Astrocyte (in vitro differentiated cells and primary cell): ENCODE measurements around the gene PDPR. TPM values are rescaled to one million over a fixed set of nuclear protein-coding genes. Genes with fewer than 3 reads are reported as not detected.

Experiments
- DNase-seq: peaks from one replicate; pipeline ENCODE4 v3.0.0-alpha.2; 2010; ENCODE audit warnings: low read depth
- FAIRE-seq: peaks from 2 replicates; lab custom pipeline; 2011; peaks lifted over from hg19 to GRCh38; lab: Jason Lieb, UNC
- H2AFZ ChIP-seq: 2 replicates; pipeline ENCODE4 v1.6.0; 2012; ENCODE audit warnings: low read depth, low read length, inconsistent platforms
- H3K27ac ChIP-seq: 2 replicates; pipeline ENCODE4 v1.5.1; 2011; ENCODE audit warnings: low read depth, low read length, inconsistent platforms
- H3K27me3 ChIP-seq: 2 replicates; pipeline ENCODE4 v1.6.0; 2011; ENCODE audit warnings: low read length, inconsistent platforms; ENCODE audit not compliant: insufficient read depth
- H3K36me3 ChIP-seq: 2 replicates; pipeline ENCODE4 v1.5.1; 2011; ENCODE audit warnings: low read length, inconsistent platforms; ENCODE audit not compliant: insufficient read depth
- H3K4me1 ChIP-seq: 2 replicates; pipeline ENCODE4 v1.5.1; 2011; ENCODE audit warnings: low read length, inconsistent platforms; ENCODE audit not compliant: insufficient read depth
- H3K4me2 ChIP-seq: 2 replicates; pipeline ENCODE4 v1.6.0; 2012; ENCODE audit warnings: low read length, inconsistent platforms
- H3K4me3 ChIP-seq: 2 replicates; pipeline ENCODE4 v1.5.1; 2011; ENCODE audit warnings: low read depth, mild to moderate bottlenecking, low read length, inconsistent platforms; ENCODE audit not compliant: insufficient read depth
- H3K79me2 ChIP-seq: 2 replicates; pipeline ENCODE4 v1.6.0; 2012; ENCODE audit warnings: mild to moderate bottlenecking, low read length, inconsistent platforms; ENCODE audit not compliant: insufficient read depth
- H3K9ac ChIP-seq: 2 replicates; pipeline ENCODE4 v1.6.0; 2012; ENCODE audit warnings: mild to moderate bottlenecking, low read length, inconsistent platforms
- H3K9me3 ChIP-seq: 2 replicates; pipeline ENCODE4 v1.5.1; 2012; ENCODE audit warnings: low read depth, mild to moderate bottlenecking, low read length, inconsistent platforms; ENCODE audit not compliant: insufficient read depth
- H4K20me1 ChIP-seq: 2 replicates; pipeline ENCODE4 v1.6.0; 2012; ENCODE audit warnings: low read length, inconsistent platforms; ENCODE audit not compliant: insufficient read depth
- H3K27ac Mint-ChIP-seq: one replicate; pipeline ENCODE4 v1.8.0; 2021; ENCODE audit warnings: mild to moderate bottlenecking, mixed read lengths; ENCODE audit not compliant: unreplicated experiment
- H3K27me3 Mint-ChIP-seq: one replicate; pipeline ENCODE4 v1.8.0; 2021; ENCODE audit warnings: low read depth, mixed read lengths; ENCODE audit not compliant: unreplicated experiment
- H3K36me3 Mint-ChIP-seq: one replicate; pipeline ENCODE4 v1.8.0; 2021; ENCODE audit warnings: low read depth, mixed read lengths; ENCODE audit not compliant: unreplicated experiment
- H3K4me1 Mint-ChIP-seq: one replicate; pipeline ENCODE4 v1.8.0; 2021; ENCODE audit warnings: low read depth, mixed read lengths; ENCODE audit not compliant: unreplicated experiment
- H3K4me3 Mint-ChIP-seq: one replicate; pipeline ENCODE4 v1.8.0; 2021; ENCODE audit warnings: mild to moderate bottlenecking, moderate library complexity, mixed read lengths; ENCODE audit not compliant: unreplicated experiment
- H3K9me3 Mint-ChIP-seq: one replicate; pipeline ENCODE4 v1.8.0; 2021; ENCODE audit warnings: mild to moderate bottlenecking, mixed read lengths; ENCODE audit not compliant: unreplicated experiment
- EZH2 ChIP-seq: IDR thresholded peaks from 2 replicates; pipeline ENCODE4 v1.6.1; 2012; ENCODE audit warnings: mild to moderate bottlenecking, low read length, inconsistent platforms; ENCODE audit not compliant: insufficient read depth
- total RNA-seq: library from RNA; stranded (reverse); gene quantifications from 2 replicates; pipeline ENCODE4 v1.2.1, GENCODE V29; 2021
- TF ChIP-seq, protein P1 (sequence below): IDR thresholded peaks from 2 replicates; pipeline ENCODE4 v1.5.1; 2011; ENCODE audit warnings: low read depth, mild to moderate bottlenecking, inconsistent platforms, low read length, moderate library complexity; ENCODE audit not compliant: insufficient read depth

Gene PDPR
- total RNA-seq, 1 donor from 2014 or later: 22.0 TPM

DNA sequence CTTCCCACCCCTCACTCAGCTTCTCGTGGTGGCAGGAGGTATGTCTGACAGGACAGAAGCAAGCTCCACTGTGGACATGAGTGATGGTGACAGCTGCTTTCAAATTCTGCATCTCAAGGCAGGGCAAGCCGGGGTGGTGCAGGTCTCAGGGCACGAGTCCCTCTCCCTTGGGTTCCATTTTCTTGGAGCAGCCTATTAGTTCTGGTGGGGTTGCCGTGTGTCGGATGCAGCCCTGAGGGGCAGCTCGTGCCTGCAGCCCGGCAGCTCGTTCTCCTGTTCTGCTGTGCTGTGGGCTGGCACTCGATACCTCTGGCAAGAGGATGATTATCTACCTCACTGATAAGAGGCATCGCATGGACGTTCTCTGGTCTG lies 43.0 kb downstream of the PDPR start:
- Mint-ChIP-seq H3K4me3 (no peak overlapping the region), H3K36me3 (peaks cover 29% of the 10 kb centered on the region), H3K27ac (no peak overlapping the region), H3K27me3 (no peaks in the 10 kb centered on the region), H3K9me3 (no peaks in the 10 kb centered on the region), H3K4me1 (peaks cover 4% of the 10 kb centered on the region)
- Histone ChIP-seq H2AFZ (no peak overlapping the region), H3K27ac (no peak overlapping the region), H3K4me3 (no peak overlapping the region), H3K36me3 (peaks cover 27% of the 10 kb centered on the region), H3K9ac (no peak overlapping the region), H3K4me1 (peaks cover 3% of the 10 kb centered on the region), H3K9me3 (no peaks in the 10 kb centered on the region), H4K20me1 (peaks cover 16% of the 10 kb centered on the region), H3K27me3 (no peaks in the 10 kb centered on the region), H3K79me2 (no peaks in the 10 kb centered on the region), H3K4me2 (no peak overlapping the region)
- DNase-seq: no peak
- TF ChIP-seq, protein P1, sequence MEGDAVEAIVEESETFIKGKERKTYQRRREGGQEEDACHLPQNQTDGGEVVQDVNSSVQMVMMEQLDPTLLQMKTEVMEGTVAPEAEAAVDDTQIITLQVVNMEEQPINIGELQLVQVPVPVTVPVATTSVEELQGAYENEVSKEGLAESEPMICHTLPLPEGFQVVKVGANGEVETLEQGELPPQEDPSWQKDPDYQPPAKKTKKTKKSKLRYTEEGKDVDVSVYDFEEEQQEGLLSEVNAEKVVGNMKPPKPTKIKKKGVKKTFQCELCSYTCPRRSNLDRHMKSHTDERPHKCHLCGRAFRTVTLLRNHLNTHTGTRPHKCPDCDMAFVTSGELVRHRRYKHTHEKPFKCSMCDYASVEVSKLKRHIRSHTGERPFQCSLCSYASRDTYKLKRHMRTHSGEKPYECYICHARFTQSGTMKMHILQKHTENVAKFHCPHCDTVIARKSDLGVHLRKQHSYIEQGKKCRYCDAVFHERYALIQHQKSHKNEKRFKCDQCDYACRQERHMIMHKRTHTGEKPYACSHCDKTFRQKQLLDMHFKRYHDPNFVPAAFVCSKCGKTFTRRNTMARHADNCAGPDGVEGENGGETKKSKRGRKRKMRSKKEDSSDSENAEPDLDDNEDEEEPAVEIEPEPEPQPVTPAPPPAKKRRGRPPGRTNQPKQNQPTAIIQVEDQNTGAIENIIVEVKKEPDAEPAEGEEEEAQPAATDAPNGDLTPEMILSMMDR: no peak
- TF ChIP-seq EZH2: no peak
- no peak for FAIRE-seq

DNA sequence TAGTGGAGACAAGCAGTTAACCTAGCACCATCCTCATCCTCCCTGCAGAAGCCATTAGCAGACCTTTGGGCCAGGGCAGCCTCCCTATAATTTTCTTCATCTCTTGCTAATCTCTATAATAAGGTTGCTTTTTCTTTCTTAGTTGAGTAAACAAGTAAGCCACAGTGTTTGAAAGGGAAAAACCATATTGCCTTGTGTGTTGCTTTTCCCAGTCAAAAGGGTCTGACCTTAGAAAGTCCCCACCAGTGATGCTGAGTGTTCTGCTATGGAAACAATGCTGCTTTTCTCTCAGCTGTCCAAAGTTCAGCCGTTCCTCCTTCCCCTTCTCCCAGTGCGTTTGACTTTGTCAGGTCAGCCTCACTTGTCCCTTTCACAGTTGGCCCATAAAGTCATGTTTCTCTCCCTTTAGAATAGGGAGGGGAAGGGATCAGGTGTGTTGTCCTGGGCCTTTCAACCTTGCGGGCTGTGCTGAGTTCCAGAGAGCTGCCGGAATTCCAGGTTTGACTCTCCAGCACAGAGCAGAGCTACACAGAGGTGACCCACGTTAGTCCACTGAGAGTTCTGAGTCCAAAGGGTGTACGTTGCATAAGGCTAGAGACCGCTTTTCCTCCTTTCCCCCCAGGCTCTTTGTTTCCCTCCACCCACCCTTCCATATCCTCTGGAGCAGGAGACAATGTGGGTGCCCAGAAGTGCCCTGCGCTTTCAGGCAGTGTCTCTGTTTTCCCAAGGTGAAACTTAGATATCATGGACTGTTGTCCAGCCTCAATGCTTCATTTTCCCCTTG lies 43.5 kb downstream of the PDPR start:
- no peak for TF ChIP-seq EZH2
- TF ChIP-seq, protein P1: no peak
- H3K9me3 Mint-ChIP-seq: no peaks in the 10 kb centered on the region
- Histone ChIP-seq H3K79me2 (no peaks in the 10 kb centered on the region), H4K20me1 (peaks cover 19% of the 10 kb centered on the region), H3K4me2 (no peak overlapping the region), H3K9me3 (no peaks in the 10 kb centered on the region), H3K9ac (no peak overlapping the region), H2AFZ (no peak overlapping the region), H3K4me3 (no peak overlapping the region), H3K27ac (no peak overlapping the region), H3K4me1 (peaks cover 7% of the 10 kb centered on the region), H3K27me3 (no peaks in the 10 kb centered on the region), H3K36me3 (peaks cover 25% of the 10 kb centered on the region)
- H3K4me3 Mint-ChIP-seq: no peak overlapping the region
- H3K27ac Mint-ChIP-seq: no peak overlapping the region
- DNase-seq (no peak), FAIRE-seq (no peak)
- H3K4me1 Mint-ChIP-seq: peaks cover 9% of the 10 kb centered on the region
- peaks cover 29% of the 10 kb centered on the region for H3K36me3 Mint-ChIP-seq
- no peaks in the 10 kb centered on the region for H3K27me3 Mint-ChIP-seq

DNA sequence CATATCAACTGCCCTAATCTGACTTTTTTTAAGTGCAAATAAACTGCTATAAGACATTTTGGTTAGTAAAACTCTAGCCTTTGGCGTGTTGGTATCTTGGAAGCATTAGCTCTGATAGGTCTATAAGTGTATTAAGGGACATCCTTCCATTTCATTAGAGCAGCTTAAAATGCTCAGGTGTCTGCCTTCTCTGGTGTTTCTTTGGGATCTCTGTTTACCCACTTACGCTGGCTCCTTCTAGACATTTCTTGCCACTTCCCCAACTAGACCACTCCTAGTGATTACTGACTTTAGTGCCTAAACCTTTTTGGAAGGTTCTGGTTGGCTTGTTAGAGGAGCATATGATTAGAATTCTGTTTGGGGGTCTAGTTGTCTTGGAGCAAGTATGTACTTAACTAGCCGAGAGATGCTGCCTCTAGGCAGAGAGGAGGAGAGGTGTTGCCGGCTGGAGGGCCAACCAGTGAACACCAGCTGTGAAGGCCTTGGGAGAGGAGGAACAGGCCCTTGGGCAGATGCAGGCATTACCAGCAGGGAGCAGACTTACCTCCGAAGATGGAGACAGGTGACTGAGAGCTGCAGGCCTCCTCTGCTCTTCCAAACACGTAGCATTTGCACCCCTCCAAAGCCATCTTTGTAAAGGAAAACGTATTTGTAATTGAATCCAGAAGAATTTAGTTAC lies 44.3 kb downstream of the PDPR start:
- Mint-ChIP-seq H3K9me3 (no peaks in the 10 kb centered on the region), H3K4me1 (peaks cover 10% of the 10 kb centered on the region), H3K27ac (no peak overlapping the region), H3K36me3 (peaks cover 26% of the 10 kb centered on the region), H3K27me3 (no peaks in the 10 kb centered on the region), H3K4me3 (no peak overlapping the region)
- Histone ChIP-seq H3K9ac (no peak overlapping the region), H4K20me1 (peaks cover 19% of the 10 kb centered on the region), H3K27me3 (no peaks in the 10 kb centered on the region), H2AFZ (no peak overlapping the region), H3K4me3 (no peak overlapping the region), H3K9me3 (no peaks in the 10 kb centered on the region), H3K4me1 (peaks cover 7% of the 10 kb centered on the region), H3K4me2 (no peak overlapping the region), H3K36me3 (peaks cover 20% of the 10 kb centered on the region), H3K27ac (no peak overlapping the region), H3K79me2 (no peaks in the 10 kb centered on the region)
- TF ChIP-seq, protein P1: no peak
- no peak for TF ChIP-seq EZH2
- FAIRE-seq: no peak
- DNase-seq: no peak
